Liver (tissue), 3 donors: ENCODE measurements around the gene LAYN.

ENCODE experiments used
- FOXA1 ChIP-seq: IDR thresholded peaks from 2 replicates; pipeline ENCODE4 v1.6.1; 2016; ENCODE audit warnings: antibody characterized with exemption
- FOXA2 ChIP-seq: IDR thresholded peaks from 2 replicates; pipeline ENCODE4 v1.6.1; 2016; ENCODE audit warnings: antibody characterized with exemption
- GABPA ChIP-seq, 2 donors: IDR thresholded peaks in 1 of 2; conservative IDR thresholded peaks in 1 of 2; 2 replicates each; pipeline ENCODE4 v1.6.1; 2016; ENCODE audit warnings: antibody characterized with exemption in 2 of 2, mild to moderate bottlenecking in 1 of 2, moderate library complexity in 1 of 2
- HNF4A ChIP-seq, 2 donors: conservative IDR thresholded peaks; 2 replicates each; pipeline ENCODE4 v1.6.1; 2016; ENCODE audit warnings: antibody characterized with exemption in 2 of 2, mild to moderate bottlenecking in 2 of 2
- HNF4G ChIP-seq: IDR thresholded peaks from 2 replicates; pipeline ENCODE4 v1.6.1; 2016; ENCODE audit warnings: antibody characterized with exemption
- RXRA ChIP-seq, 2 donors: IDR thresholded peaks; 2 replicates each; pipeline ENCODE4 v1.6.1; 2017 to 2018; ENCODE audit warnings: antibody characterized with exemption in 2 of 2, mild to moderate bottlenecking in 1 of 2
- SP1 ChIP-seq: IDR thresholded peaks from 2 replicates; pipeline ENCODE4 v1.6.1; 2018; ENCODE audit warnings: antibody characterized with exemption, mild to moderate bottlenecking
- TAF1 ChIP-seq: conservative IDR thresholded peaks from 2 replicates; pipeline ENCODE4 v1.6.1; 2016; ENCODE audit warnings: antibody characterized with exemption, mild to moderate bottlenecking
- YY1 ChIP-seq: IDR thresholded peaks from 2 replicates; pipeline ENCODE4 v1.6.1; 2016; ENCODE audit warnings: antibody characterized with exemption, mild to moderate bottlenecking
- TF ChIP-seq, protein P1 (sequence below): fragments of 150-350 bp; IDR thresholded peaks from 2 replicates; pipeline ENCODE4 v1.5.1; 2017; ENCODE audit warnings: improper control_type of control experiment, low read depth, low read length; ENCODE audit not compliant: missing input control
- TF ChIP-seq, protein P2 (sequence below): IDR thresholded peaks from 2 replicates; pipeline ENCODE4 v1.6.1; 2016; ENCODE audit warnings: antibody characterized with exemption
- TF ChIP-seq, protein P3 (sequence below): IDR thresholded peaks from 2 replicates; pipeline ENCODE4 v1.6.1; 2016; ENCODE audit warnings: antibody characterized with exemption
- TF ChIP-seq, protein P4 (sequence below): IDR thresholded peaks from 2 replicates; pipeline ENCODE4 v1.6.1; 2016; ENCODE audit warnings: antibody characterized with exemption
- donor health status: healthy.
- donor health status: healthy.

DNA sequence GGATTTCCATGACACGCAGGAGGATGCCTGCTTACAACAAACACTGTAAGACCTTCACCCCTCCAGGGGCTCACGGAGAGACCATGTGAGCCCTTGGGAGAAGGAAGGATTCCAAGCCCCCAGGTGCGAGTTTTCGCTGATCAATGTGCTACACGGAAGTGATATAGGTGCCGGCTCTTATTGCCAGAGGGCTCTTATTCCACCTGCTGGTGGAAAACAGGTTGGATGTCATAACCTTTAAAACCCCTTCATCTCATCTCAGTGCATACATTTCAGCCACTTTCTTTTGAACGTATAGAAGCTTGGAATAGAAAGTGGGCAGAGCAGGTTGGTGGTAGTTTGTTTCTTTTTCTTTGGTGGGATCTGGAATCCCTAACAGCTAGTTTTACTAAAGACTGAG lies 25.8 kb downstream of the LAYN start:
- TF ChIP-seq, protein P1, sequence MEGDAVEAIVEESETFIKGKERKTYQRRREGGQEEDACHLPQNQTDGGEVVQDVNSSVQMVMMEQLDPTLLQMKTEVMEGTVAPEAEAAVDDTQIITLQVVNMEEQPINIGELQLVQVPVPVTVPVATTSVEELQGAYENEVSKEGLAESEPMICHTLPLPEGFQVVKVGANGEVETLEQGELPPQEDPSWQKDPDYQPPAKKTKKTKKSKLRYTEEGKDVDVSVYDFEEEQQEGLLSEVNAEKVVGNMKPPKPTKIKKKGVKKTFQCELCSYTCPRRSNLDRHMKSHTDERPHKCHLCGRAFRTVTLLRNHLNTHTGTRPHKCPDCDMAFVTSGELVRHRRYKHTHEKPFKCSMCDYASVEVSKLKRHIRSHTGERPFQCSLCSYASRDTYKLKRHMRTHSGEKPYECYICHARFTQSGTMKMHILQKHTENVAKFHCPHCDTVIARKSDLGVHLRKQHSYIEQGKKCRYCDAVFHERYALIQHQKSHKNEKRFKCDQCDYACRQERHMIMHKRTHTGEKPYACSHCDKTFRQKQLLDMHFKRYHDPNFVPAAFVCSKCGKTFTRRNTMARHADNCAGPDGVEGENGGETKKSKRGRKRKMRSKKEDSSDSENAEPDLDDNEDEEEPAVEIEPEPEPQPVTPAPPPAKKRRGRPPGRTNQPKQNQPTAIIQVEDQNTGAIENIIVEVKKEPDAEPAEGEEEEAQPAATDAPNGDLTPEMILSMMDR: no peak
- TF ChIP-seq YY1 (no peak), RXRA (IDR thresholded peaks at IDR 0.05) (no peak), FOXA2 (no peak), TAF1 (no peak), FOXA1 (no peak), SP1 (no peak), GABPA (IDR thresholded peaks at IDR 0.05 in 1 of 2, conservative IDR thresholded peaks at IDR 0.05 in 1 of 2) (no peak), HNF4G (no peak), HNF4A (conservative IDR thresholded peaks at IDR 0.05) (no peak)
- TF ChIP-seq, protein P2, sequence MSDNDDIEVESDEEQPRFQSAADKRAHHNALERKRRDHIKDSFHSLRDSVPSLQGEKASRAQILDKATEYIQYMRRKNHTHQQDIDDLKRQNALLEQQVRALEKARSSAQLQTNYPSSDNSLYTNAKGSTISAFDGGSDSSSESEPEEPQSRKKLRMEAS: no peak
- TF ChIP-seq, protein P3, sequence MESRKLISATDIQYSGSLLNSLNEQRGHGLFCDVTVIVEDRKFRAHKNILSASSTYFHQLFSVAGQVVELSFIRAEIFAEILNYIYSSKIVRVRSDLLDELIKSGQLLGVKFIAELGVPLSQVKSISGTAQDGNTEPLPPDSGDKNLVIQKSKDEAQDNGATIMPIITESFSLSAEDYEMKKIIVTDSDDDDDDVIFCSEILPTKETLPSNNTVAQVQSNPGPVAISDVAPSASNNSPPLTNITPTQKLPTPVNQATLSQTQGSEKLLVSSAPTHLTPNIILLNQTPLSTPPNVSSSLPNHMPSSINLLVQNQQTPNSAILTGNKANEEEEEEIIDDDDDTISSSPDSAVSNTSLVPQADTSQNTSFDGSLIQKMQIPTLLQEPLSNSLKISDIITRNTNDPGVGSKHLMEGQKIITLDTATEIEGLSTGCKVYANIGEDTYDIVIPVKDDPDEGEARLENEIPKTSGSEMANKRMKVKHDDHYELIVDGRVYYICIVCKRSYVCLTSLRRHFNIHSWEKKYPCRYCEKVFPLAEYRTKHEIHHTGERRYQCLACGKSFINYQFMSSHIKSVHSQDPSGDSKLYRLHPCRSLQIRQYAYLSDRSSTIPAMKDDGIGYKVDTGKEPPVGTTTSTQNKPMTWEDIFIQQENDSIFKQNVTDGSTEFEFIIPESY: no peak
- TF ChIP-seq, protein P4, sequence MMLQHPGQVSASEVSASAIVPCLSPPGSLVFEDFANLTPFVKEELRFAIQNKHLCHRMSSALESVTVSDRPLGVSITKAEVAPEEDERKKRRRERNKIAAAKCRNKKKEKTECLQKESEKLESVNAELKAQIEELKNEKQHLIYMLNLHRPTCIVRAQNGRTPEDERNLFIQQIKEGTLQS: no peak
